Bronchial epithelial cell (primary cell): Measurements from ENCODE around the gene BPI. TPM values are rescaled to one million over a fixed set of nuclear protein-coding genes. Genes with fewer than 3 reads are reported as not detected.
A peak's percentile ranks its signal among the peaks of the same experiment; 100 is the strongest.
"Not testable (repeated sequence)": the region's sequence is repeated elsewhere in the genome, so short reads cannot be mapped to it uniquely, and the experiment has no call there.

ENCODE experiments used
- DNase-seq: peaks from one replicate; pipeline ENCODE4 v3.0.0-alpha.2; 2010; ENCODE audit warnings: low read depth
- FAIRE-seq: peaks from 2 replicates; lab custom pipeline; 2011; peaks lifted over from hg19 to GRCh38; lab: Jason Lieb, UNC
- H3K27me3 ChIP-seq: 2 replicates; pipeline ENCODE4 v1.5.1; 2011; ENCODE audit warnings: low read length; ENCODE audit not compliant: control insufficient read depth, insufficient read depth
- H3K36me3 ChIP-seq: 2 replicates; pipeline ENCODE4 v1.5.1; 2011; ENCODE audit warnings: low read length; ENCODE audit not compliant: control insufficient read depth, insufficient read depth
- H3K4me3 ChIP-seq: 2 replicates; pipeline ENCODE4 v1.5.1; 2011; ENCODE audit warnings: mild to moderate bottlenecking, low read depth, low read length, control low read depth
- CTCF ChIP-seq: IDR thresholded peaks from 2 replicates; pipeline ENCODE4 v1.5.1; 2011; ENCODE audit warnings: mild to moderate bottlenecking, moderate library complexity, low read length, control low read depth, inconsistent platforms; ENCODE audit not compliant: insufficient read depth, severe bottlenecking
- total RNA-seq: library from RNA; depleted of rRNA; stranded (reverse); fragments of >200 nt; gene quantifications from 2 replicates; pipeline ENCODE4 v1.2.1, GENCODE V29; 2014

Gene BPI
- total RNA-seq, 1 donor from 2014 or later = not detected

- no peak for TF ChIP-seq CTCF
- peak; percentile 3 for DNase-seq
- Histone ChIP-seq H3K36me3 (no peaks in the 10 kb centered on the region), H3K27me3 (peaks cover 3% of the 10 kb centered on the region), H3K4me3 (no peak overlapping the region)
- FAIRE-seq = no peak
Measured at GRCh38 chr20:38307371-38308046, 3.6 kb downstream of the BPI start.

GRCh38 chr20:38308047-38308438 lies 4.1 kb downstream of the BPI start:
- no peak for TF ChIP-seq CTCF
- Histone ChIP-seq H3K27me3 (peaks cover 3% of the 10 kb centered on the region), H3K36me3 (no peaks in the 10 kb centered on the region), H3K4me3 (no peak overlapping the region)
- DNase-seq (no peak), FAIRE-seq (no peak)

DNA sequence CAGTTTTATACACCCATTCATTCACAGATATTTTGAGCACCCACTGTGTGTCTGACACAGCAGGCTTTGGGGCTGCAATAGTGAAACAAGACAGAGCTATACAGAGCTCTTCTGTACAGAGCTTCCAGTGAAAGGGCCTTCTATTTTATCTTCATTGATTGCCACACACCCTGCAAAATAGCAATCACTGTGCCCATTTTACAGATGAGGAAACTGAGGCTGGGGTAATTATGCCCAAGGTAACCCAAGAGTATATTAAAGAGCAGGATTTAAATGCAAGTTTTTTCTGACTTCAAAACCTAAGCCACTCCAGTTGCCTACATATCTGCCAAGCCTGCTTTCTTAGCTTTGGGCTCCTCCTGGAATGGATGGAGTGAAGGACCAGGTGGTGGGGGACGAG lies 4.5 kb downstream of the BPI start:
- DNase-seq = no peak
- FAIRE-seq = no peak

GRCh38 chr20:38311091-38311490 lies 7.1 kb downstream of the BPI start:
- no peaks in the 10 kb centered on the region for H3K36me3 ChIP-seq
- no peak for DNase-seq
- no peak for FAIRE-seq
- no peaks in the 10 kb centered on the region for H3K27me3 ChIP-seq
- no peak for TF ChIP-seq CTCF
- H3K4me3 ChIP-seq = no peak overlapping the region

More for the DNA sequence above, 4.5 kb downstream of the BPI start:
- no peak for TF ChIP-seq CTCF
- Histone ChIP-seq H3K4me3 (no peak overlapping the region), H3K36me3 (no peaks in the 10 kb centered on the region), H3K27me3 (peaks cover 3% of the 10 kb centered on the region)

GRCh38 chr20:38311491-38311890 lies 7.5 kb downstream of the BPI start:
- Histone ChIP-seq H3K27me3 (no peaks in the 10 kb centered on the region), H3K36me3 (no peaks in the 10 kb centered on the region), H3K4me3 (no peak overlapping the region)
- DNase-seq (no peak), FAIRE-seq (no peak)
- no peak for TF ChIP-seq CTCF

GRCh38 chr20:38313676-38314075 lies 9.7 kb downstream of the BPI start:
- FAIRE-seq (peak; percentile 81), DNase-seq (no peak)
- TF ChIP-seq CTCF = no peak
- Histone ChIP-seq H3K4me3 (no peak overlapping the region), H3K36me3 (no peaks in the 10 kb centered on the region), H3K27me3 (no peaks in the 10 kb centered on the region)

DNA sequence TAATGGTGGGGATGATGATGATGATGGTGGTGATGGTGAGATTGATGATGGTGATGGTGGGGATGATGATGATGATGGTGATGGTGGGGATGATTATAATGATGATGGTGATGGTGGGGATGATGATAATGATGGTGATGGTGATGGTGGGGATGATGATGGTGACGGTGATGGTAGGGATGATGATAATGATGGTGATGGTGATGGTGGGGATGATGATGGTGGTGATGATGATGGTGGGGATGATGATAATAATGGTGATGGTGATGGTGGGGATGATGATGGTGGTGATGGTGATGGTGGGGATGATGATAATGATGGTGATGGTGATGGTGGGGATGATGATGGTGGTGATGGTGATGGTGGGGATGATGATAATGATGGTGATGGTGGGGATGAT lies 10.4 kb downstream of the BPI start:
- H3K4me3 ChIP-seq, FAIRE-seq, H3K27me3 ChIP-seq, H3K36me3 ChIP-seq, DNase-seq: not testable (repeated sequence)
